ENCODE measurements around the gene SH2D6.

The SH2D6 gene

GRCh38 chr2:85421260-85422071, 3.0 kb downstream of the SH2D6 start:
- DNase-seq (ENCODE audit: low spot score): no peak

GRCh38 chr2:85422072-85422457, 3.6 kb downstream of the SH2D6 start:
- DNase-seq (ENCODE audit: low spot score): no peak

GRCh38 chr2:85423525-85423924, 5.0 kb downstream of the SH2D6 start:
- DNase-seq (ENCODE audit: low spot score): peak; percentile 46

- DNase-seq (ENCODE audit: low spot score): no peak
Observed at GRCh38 chr2:85425588-85425987, 7.1 kb downstream of the SH2D6 start.

GRCh38 chr2:85427300-85427835, 8.9 kb downstream of the SH2D6 start:
- no peak for DNase-seq (ENCODE audit: low spot score)

- DNase-seq (ENCODE audit: low spot score): peak; percentile 39
Observed at GRCh38 chr2:85428343-85428881, 9.9 kb downstream of the SH2D6 start.

- no peak for DNase-seq (ENCODE audit: low spot score)
Observed at GRCh38 chr2:85429213-85429923, 10.9 kb downstream of the SH2D6 start.

- DNase-seq (ENCODE audit: low spot score): no peak
Observed at GRCh38 chr2:85429924-85430289, 11.4 kb downstream of the SH2D6 start.

GRCh38 chr2:85430752-85431569, 12.4 kb downstream of the SH2D6 start:
- peak; percentile 94 for DNase-seq (ENCODE audit: low spot score)

- no peak for DNase-seq (ENCODE audit: low spot score)
Observed at GRCh38 chr2:85431570-85432205, 13.2 kb downstream of the SH2D6 start.

- DNase-seq (ENCODE audit: low spot score): peak; percentile 60
Observed at GRCh38 chr2:85433511-85434089, 15.1 kb downstream of the SH2D6 start.

GRCh38 chr2:85434696-85435095, 16.2 kb downstream of the SH2D6 start:
- no peak for DNase-seq (ENCODE audit: low spot score)

- no peak for DNase-seq (ENCODE audit: low spot score)
Observed at GRCh38 chr2:85435220-85435958, 16.9 kb downstream of the SH2D6 start.

- peak; percentile 48 for DNase-seq (ENCODE audit: low spot score)
Observed at GRCh38 chr2:85435981-85436835, 17.7 kb downstream of the SH2D6 start.

GRCh38 chr2:85436836-85437487, 18.4 kb downstream of the SH2D6 start:
- peak; percentile 30 for DNase-seq (ENCODE audit: low spot score)

- peak; percentile 78 for DNase-seq (ENCODE audit: low spot score)
Observed at GRCh38 chr2:85437488-85438200, 19.1 kb downstream of the SH2D6 start.

GRCh38 chr2:85438201-85439024, 19.9 kb downstream of the SH2D6 start:
- DNase-seq (ENCODE audit: low spot score): peak; percentile 44
